H9 (cell line): ENCODE data around the gene NPPC. TPM values are rescaled to one million over a fixed set of nuclear protein-coding genes. Genes with fewer than 3 reads are reported as not detected.

ENCODE experiments used
- DNase-seq: peaks from one replicate; pipeline ENCODE4 v3.0.0-alpha.2; 2017
- H2AFZ ChIP-seq: one replicate; pipeline ENCODE4 v1.6.1; 2013; ENCODE audit warnings: mild to moderate bottlenecking, low read length, control low read depth, moderate library complexity
- H2AK5ac ChIP-seq: 2 replicates; pipeline ENCODE4 v1.6.1; 2013; ENCODE audit warnings: low read length, control low read depth, mixed read lengths; ENCODE audit not compliant: insufficient read length
- H2BK120ac ChIP-seq: one replicate; pipeline ENCODE4 v1.6.1; 2013; ENCODE audit warnings: low read depth, mild to moderate bottlenecking, low read length, control low read depth, inconsistent platforms; ENCODE audit not compliant: poor library complexity, severe bottlenecking
- H2BK12ac ChIP-seq: 2 replicates; pipeline ENCODE4 v1.6.1; 2013; ENCODE audit warnings: low read length, control low read depth, mixed read lengths, low read depth; ENCODE audit not compliant: insufficient read length
- H2BK15ac ChIP-seq: 2 replicates; pipeline ENCODE4 v1.6.1; 2013; ENCODE audit warnings: low read depth, low read length, control low read depth
- H2BK20ac ChIP-seq: one replicate; pipeline ENCODE4 v1.6.1; 2013; ENCODE audit warnings: low read depth, mild to moderate bottlenecking, low read length, control low read depth, inconsistent platforms; ENCODE audit not compliant: poor library complexity, severe bottlenecking
- H2BK5ac ChIP-seq: 2 replicates; pipeline ENCODE4 v1.6.1; 2013; ENCODE audit warnings: low read length, control low read depth, mixed read lengths; ENCODE audit not compliant: insufficient read length
- H3K14ac ChIP-seq: 2 replicates; pipeline ENCODE4 v1.6.1; 2013; ENCODE audit warnings: low read length, control low read depth; ENCODE audit not compliant: insufficient read depth
- H3K18ac ChIP-seq: 2 replicates; pipeline ENCODE4 v1.6.1; 2013; ENCODE audit warnings: low read depth, mild to moderate bottlenecking, mixed read lengths, low read length, control low read depth; ENCODE audit not compliant: insufficient read length
- H3K23ac ChIP-seq: 2 replicates; pipeline ENCODE4 v1.6.1; 2013; ENCODE audit warnings: low read length, control low read depth, mixed read lengths, low read depth; ENCODE audit not compliant: insufficient read length
- H3K23me2 ChIP-seq: 2 replicates; pipeline ENCODE4 v1.6.1; 2013; ENCODE audit warnings: low read depth, mild to moderate bottlenecking, mixed read lengths, low read length, control low read depth; ENCODE audit not compliant: insufficient read length, poor library complexity, severe bottlenecking
- H3K27ac ChIP-seq: 2 replicates; pipeline ENCODE4 v1.5.1; 2013; ENCODE audit warnings: low read length, control low read depth, mixed read lengths, low read depth; ENCODE audit not compliant: insufficient read length
- H3K27me3 ChIP-seq: 2 replicates; pipeline ENCODE4 v1.6.1; 2013; ENCODE audit warnings: low read length, control low read depth, inconsistent platforms; ENCODE audit not compliant: insufficient read depth
- H3K4ac ChIP-seq: 2 replicates; pipeline ENCODE4 v1.6.1; 2013; ENCODE audit warnings: low read depth, mild to moderate bottlenecking, control low read depth, inconsistent platforms, low read length, moderate library complexity
- H3K4me1 ChIP-seq: 2 replicates; pipeline ENCODE4 v1.6.1; 2013; ENCODE audit warnings: low read length, control low read depth, inconsistent platforms; ENCODE audit not compliant: insufficient read depth
- H3K4me2 ChIP-seq: 2 replicates; pipeline ENCODE4 v1.6.1; 2013; ENCODE audit warnings: low read length, control low read depth, mixed read lengths; ENCODE audit not compliant: insufficient read length, insufficient read depth
- H3K56ac ChIP-seq: 2 replicates; pipeline ENCODE4 v1.6.1; 2013; ENCODE audit warnings: low read depth, mild to moderate bottlenecking, mixed read lengths, low read length, control low read depth; ENCODE audit not compliant: insufficient read length
- H3K79me1 ChIP-seq: 2 replicates; pipeline ENCODE4 v1.6.1; 2013; ENCODE audit warnings: low read depth, mild to moderate bottlenecking, moderate library complexity, low read length, control low read depth, inconsistent platforms; ENCODE audit not compliant: insufficient read depth, poor library complexity, severe bottlenecking
- H3K79me2 ChIP-seq: 2 replicates; pipeline ENCODE4 v1.6.1; 2013; ENCODE audit warnings: low read length, control low read depth, inconsistent platforms; ENCODE audit not compliant: insufficient read depth
- H3K9ac ChIP-seq: 2 replicates; pipeline ENCODE4 v1.6.1; 2013; ENCODE audit warnings: low read length, control low read depth, mixed read lengths; ENCODE audit not compliant: insufficient read length; ENCODE audit errors: extremely low read depth
- H3K9me3 ChIP-seq: one replicate; pipeline ENCODE4 v1.6.1; 2013; ENCODE audit warnings: low read depth, low read length, inconsistent platforms; ENCODE audit not compliant: control insufficient read depth
- H3T11ph ChIP-seq: one replicate; pipeline ENCODE4 v1.6.1; 2013; ENCODE audit warnings: mild to moderate bottlenecking, low read length, control low read depth, inconsistent platforms
- H4K20me1 ChIP-seq: one replicate; pipeline ENCODE4 v1.6.1; 2013; ENCODE audit not compliant: control insufficient read depth, insufficient read length, insufficient read depth
- H4K5ac ChIP-seq: 2 replicates; pipeline ENCODE4 v1.6.1; 2013; ENCODE audit warnings: low read depth, mild to moderate bottlenecking, mixed read lengths, low read length, control low read depth; ENCODE audit not compliant: insufficient read length
- H4K8ac ChIP-seq: replicated peaks from 2 replicates; pipeline ENCODE4 v1.6.1; 2013; ENCODE audit warnings: low read length, control low read depth, mixed read lengths, low read depth; ENCODE audit not compliant: insufficient read length
- H4K91ac ChIP-seq: 2 replicates; pipeline ENCODE4 v1.6.1; 2013; ENCODE audit warnings: low read depth, mild to moderate bottlenecking, moderate library complexity, mixed read lengths, low read length, control low read depth; ENCODE audit not compliant: insufficient read length
- H3K27ac Mint-ChIP-seq, 3 experiments: 2 replicates in 2 of 3; 3 replicates in 1 of 3; pipeline ENCODE4 v1.8.0; 2020 to 2021; ENCODE audit warnings: mixed read lengths in 3 of 3, mild to moderate bottlenecking in 1 of 3, moderate library complexity in 1 of 3
- H3K27me3 Mint-ChIP-seq: 2 replicates; pipeline ENCODE4 v1.8.0; 2021; ENCODE audit warnings: low read depth, mild to moderate bottlenecking, moderate library complexity, mixed read lengths
- H3K36me3 Mint-ChIP-seq, 3 experiments: 2 replicates in 2 of 3; 3 replicates in 1 of 3; pipeline ENCODE4 v1.8.0; 2020 to 2021; ENCODE audit warnings: low read depth in 3 of 3, mixed read lengths in 3 of 3; ENCODE audit not compliant: insufficient read depth in 1 of 3
- H3K4me1 Mint-ChIP-seq, 2 experiments: 2 replicates each; pipeline ENCODE4 v1.8.0; 2020; ENCODE audit warnings: mixed read lengths in 2 of 2
- H3K4me3 Mint-ChIP-seq, 2 experiments: 2 replicates in 1 of 2; 3 replicates in 1 of 2; pipeline ENCODE4 v1.8.0; 2020 to 2021; ENCODE audit warnings: mild to moderate bottlenecking in 2 of 2, mixed read lengths in 2 of 2, moderate library complexity in 1 of 2
- H3K9me3 Mint-ChIP-seq, 2 experiments: 2 replicates in 1 of 2; 3 replicates in 1 of 2; pipeline ENCODE4 v1.8.0; 2020; ENCODE audit warnings: mild to moderate bottlenecking in 2 of 2, mixed read lengths in 2 of 2, moderate library complexity in 1 of 2
- CTCF ChIP-seq: fragments of 200-600 bp; sonication (generic); conservative IDR thresholded peaks from 3 replicates; pipeline ENCODE4 v1.8.0; 2021; ENCODE audit warnings: antibody characterized with exemption, mild to moderate bottlenecking
- WGBS: extraction: QIAGEN DNeasy Blood & Tissue Kit; methylation state at CpG from one replicate; pipeline ENCODE4 v1.1.7; 2013; ENCODE audit warnings: missing lambda C conversion rate, low lambda C conversion rate, mixed read lengths; ENCODE audit not compliant: insufficient read length; ENCODE audit errors: extremely low coverage; 5-methylcytosine and 5-hydroxymethylcytosine counted together
- total RNA-seq: library from RNA; stranded (reverse); gene quantifications from 2 replicates; pipeline ENCODE4 v1.2.1, GENCODE V29; 2021

NPPC gene
- total RNA-seq, 1 experiment from 2014 or later, result 1.1 TPM

GRCh38 chr2:231961349-231962166 is 35.4 kb upstream of the NPPC start, which contains the start of gene DIS3L2:
Gene DIS3L2, plus strand, starts transcription at chr2:231961713. Its CDS starts 53,215 bp downstream, at chr2:232014928.
- 0 out of 5 replicates have a peak, but pooled peaks cover 0 to 3% of the 10 kb centered on the region in 2 experiments for H3K9me3 Mint-ChIP-seq
- DNase-seq, result peak; percentile 81

More at GRCh38 chr2:231961349-231962166, 35.4 kb upstream of the NPPC start, which contains the start of gene DIS3L2:
- H3K27me3 Mint-ChIP-seq, result peaks cover 8% of the 10 kb centered on the region
- no peak within 1 kb of the TSS for H4K5ac ChIP-seq
- H3K9me3 ChIP-seq, result no peaks in the 10 kb centered on the region
- H3K4me1 Mint-ChIP-seq, result peaks cover 5 to 8% of the 10 kb centered on the region in 2 experiments
- peaks cover 3% of the 10 kb centered on the region for H3K79me1 ChIP-seq
- H3K4me3 Mint-ChIP-seq, result peak within 1 kb of the TSS; percentile 80 to 89
- no peak for TF ChIP-seq CTCF
- H4K8ac ChIP-seq, result no peak within 1 kb of the TSS
- no peak within 1 kb of the TSS for H2AFZ ChIP-seq
- peaks cover 5% of the 10 kb centered on the region for H3K23me2 ChIP-seq
- no peaks in the 10 kb centered on the region for H4K20me1 ChIP-seq
- no peak within 1 kb of the TSS for H3K23ac ChIP-seq
- H3K18ac ChIP-seq, result peak within 1 kb of the TSS; percentile 90
- no peak within 1 kb of the TSS for H2BK5ac ChIP-seq
- H3K56ac ChIP-seq, result no peak within 1 kb of the TSS
- no peak within 1 kb of the TSS for H2BK12ac ChIP-seq
- H3K27ac ChIP-seq, result no peak within 1 kb of the TSS
- H3K27ac Mint-ChIP-seq, result peak within 1 kb of the TSS; percentile 70 to 94 (median 82); a peak in 6 of 7 replicates
- peaks cover 0 to 4% (median 4%) of the 10 kb centered on the region in 3 experiments; a peak in 3 of 7 replicates for H3K36me3 Mint-ChIP-seq
- H3T11ph ChIP-seq, result no peak within 1 kb of the TSS
- WGBS, result no CpG with 5 or more reads among the region's 83 CpGs
- H3K4me2 ChIP-seq, result peak within 1 kb of the TSS; percentile 76
- peak within 1 kb of the TSS; percentile 97 for H3K14ac ChIP-seq
- H3K9ac ChIP-seq, result peak within 1 kb of the TSS; percentile 54
- no peaks in the 10 kb centered on the region for H3K27me3 ChIP-seq
- no peak within 1 kb of the TSS for H3K4ac ChIP-seq
- no peak within 1 kb of the TSS for H2AK5ac ChIP-seq
- H2BK15ac ChIP-seq, result 0 out of 2 replicates have a peak within 1 kb of the TSS, but pooled peaks have one; percentile 13
- 0 out of 2 replicates have a peak, but pooled peaks cover 4% of the 10 kb centered on the region for H3K79me2 ChIP-seq
- H4K91ac ChIP-seq, result no peak within 1 kb of the TSS
- H2BK120ac ChIP-seq, result no peak within 1 kb of the TSS
- H2BK20ac ChIP-seq, result no peak within 1 kb of the TSS
- peaks cover 5% of the 10 kb centered on the region; the same call in 1 of the 2 replicates for H3K4me1 ChIP-seq
